HepG2 (cell line): ENCODE data around the gene IQCE. TPM values are rescaled to one million over a fixed set of nuclear protein-coding genes. Genes with fewer than 3 reads are reported as not detected.

Experiments
- ATAC-seq: fragments of 200-7000 bp; cut with Tn5 transposase; 3 replicates; pipeline ENCODE4 v1.9.1; 2020; ENCODE audit warnings: mild to moderate bottlenecking, moderate library complexity
- BruUV-seq: library from RNA; stranded (reverse); fragments of 400-500 nt; replicated peaks from 2 replicates; lab custom pipeline; 2021; lab: Mats Ljungman, UMichigan
- CTCF ChIA-PET: fragments of 300-600 bp; formaldehyde crosslinking; extraction: SDS; loops from one replicate; lab custom pipeline; 2021; ENCODE audit warnings: low total read pairs, inconsistent platforms, low intra/inter-chr PET ratio; lab: Yijun Ruan, JAX
- POLR2A ChIA-PET: fragments of 350-600 bp; sonication (Branson Sonifier 250); formaldehyde crosslinking; loops from one replicate; lab custom pipeline; 2020; ENCODE audit warnings: antibody characterized with exemption, inconsistent platforms; lab: Yijun Ruan, JAX
- DNase-seq: peaks from one replicate; pipeline ENCODE4 v3.0.0-alpha.2; 2015; ENCODE audit warnings: low spot score
- FAIRE-seq: peaks from 3 replicates; lab custom pipeline; 2011; peaks lifted over from hg19 to GRCh38; lab: Jason Lieb, UNC
- H2AFZ ChIP-seq: one replicate; pipeline ENCODE4 v1.6.1; 2011; ENCODE audit warnings: low read length, inconsistent platforms
- H3K27ac ChIP-seq: fragments of 300-600 bp; 3 replicates; pipeline ENCODE4 v1.8.0; 2011; ENCODE audit warnings: mixed run types, mild to moderate bottlenecking, mixed read lengths, low read length, inconsistent platforms; ENCODE audit not compliant: insufficient read depth; ENCODE audit errors: extremely low read length
- H3K27me3 ChIP-seq, 2 experiments: fragments of 200-600 bp in 1 of 2; 2 replicates in 1 of 2; 3 replicates in 1 of 2; pipeline versions ENCODE4 v1.6.0 to v1.8.0; 2011; ENCODE audit warnings: low read length in 2 of 2, mild to moderate bottlenecking in 2 of 2, moderate library complexity in 2 of 2, inconsistent platforms in 1 of 2; ENCODE audit not compliant: insufficient read depth in 2 of 2, control insufficient read depth in 1 of 2
- H3K36me3 ChIP-seq, 2 experiments: fragments of 200-600 bp in 1 of 2; replicated peaks in 1 of 2; 2 replicates in 1 of 2; 3 replicates in 1 of 2; pipeline versions ENCODE4 v1.5.1 to v1.8.0; 2011; ENCODE audit warnings: low read length in 2 of 2, inconsistent platforms in 1 of 2; ENCODE audit not compliant: insufficient read depth in 2 of 2, control insufficient read depth in 1 of 2
- H3K4me1 ChIP-seq: 2 replicates; pipeline ENCODE4 v1.5.1; 2012; ENCODE audit warnings: low read length, inconsistent platforms; ENCODE audit not compliant: insufficient read depth
- H3K4me2 ChIP-seq: 2 replicates; pipeline ENCODE4 v1.6.0; 2011; ENCODE audit warnings: low read depth, low read length, inconsistent platforms
- H3K4me3 ChIP-seq, 3 experiments: fragments of 200-600 bp in 1 of 3; sonication (generic), shearing (Covaris generic) in 1 of 3; replicated peaks in 1 of 3; 2 replicates each; pipeline ENCODE4 v1.5.1; 2011 to 2016; ENCODE audit warnings: low read length in 3 of 3, inconsistent platforms in 2 of 3, low read depth in 2 of 3, mild to moderate bottlenecking in 2 of 3, control low read depth in 1 of 3, mixed read lengths in 1 of 3; ENCODE audit not compliant: insufficient read depth in 1 of 3
- H3K79me2 ChIP-seq: one replicate; pipeline ENCODE4 v1.6.1; 2011; ENCODE audit warnings: low read length, inconsistent platforms; ENCODE audit not compliant: insufficient read depth
- H3K9ac ChIP-seq: 2 replicates; pipeline ENCODE4 v1.6.0; 2011; ENCODE audit warnings: mild to moderate bottlenecking, low read depth, low read length, inconsistent platforms; ENCODE audit not compliant: insufficient read depth
- H3K9me3 ChIP-seq: 2 replicates; pipeline ENCODE4 v1.5.1; 2012; ENCODE audit warnings: mild to moderate bottlenecking, low read length
- H4K20me1 ChIP-seq: 2 replicates; pipeline ENCODE4 v1.6.0; 2011; ENCODE audit warnings: inconsistent platforms, mild to moderate bottlenecking, low read length, moderate library complexity; ENCODE audit not compliant: insufficient read depth
- ELF3 ChIP-seq: IDR thresholded peaks from 2 replicates; pipeline ENCODE4 v1.6.1; 2016; ENCODE audit warnings: missing genetic modification reagents, missing compliant biosample characterization
- KDM5B ChIP-seq: sonication (generic); formaldehyde crosslinking; IDR thresholded peaks from 2 replicates; pipeline ENCODE4 v1.4.0; 2020; ENCODE audit warnings: missing genetic modification reagents, mild to moderate bottlenecking, borderline replicate concordance
- ZKSCAN5 ChIP-seq: sonication (generic); formaldehyde crosslinking; IDR thresholded peaks from 2 replicates; pipeline ENCODE4 v1.5.1; 2020; ENCODE audit warnings: mild to moderate bottlenecking, missing genetic modification reagents
- WGBS: methylation state at CpG from one replicate; pipeline ENCODE4 v1.1.6; 2017; ENCODE audit warnings: low lambda C conversion rate; 5-methylcytosine and 5-hydroxymethylcytosine counted together
- in situ Hi-C: cut with HindIII; loops from 2 replicates; pipeline ENCODE4 v1.10.0; 2017; ENCODE audit warnings: low pct_unique_long_range_greater_than_20kb; ENCODE audit not compliant: extremely low pct_ligation_motif_present
- intact Hi-C: fragments of 100-400 bp; cut with micrococcal nuclease; formaldehyde crosslinking; loops from one replicate; pipeline ENCODE4 v1.10.0; 2022; ENCODE audit not compliant: unreplicated experiment
- polyA plus RNA-seq, 8 experiments: library from polyadenylated mRNA; depleted of rRNA in 3 of 8; stranded (reverse) in 7 of 8; unstranded in 1 of 8; fragments of >200 nt; fragmentation: Illumina TruSeq in 4 of 8; extraction: Trizol in 4 of 8; gene quantifications; 2 replicates each; pipeline versions ENCODE4 v1.2.1 to v1.2.3, GENCODE V29; 2011 to 2016; ENCODE audit warnings: low read depth in 4 of 8, missing spikeins in 1 of 8, mixed read lengths in 1 of 8; ENCODE audit not compliant: insufficient read depth in 1 of 8
- total RNA-seq, 5 experiments: library from RNA; depleted of rRNA; stranded (reverse); fragments of >200 nt; fragmentation: Illumina TruSeq; extraction: Trizol; gene quantifications; 2 replicates each; pipeline ENCODE4 v1.2.3, GENCODE V29; 2016; ENCODE audit warnings: low read depth in 1 of 5
- TF ChIP-seq, protein P1 (sequence below): sonication (generic); formaldehyde crosslinking; IDR thresholded peaks from 2 replicates; pipeline ENCODE4 v1.5.1; 2020; ENCODE audit warnings: missing genetic modification reagents, mild to moderate bottlenecking, borderline replicate concordance
- TF ChIP-seq, protein P2 (sequence below): sonication (generic); formaldehyde crosslinking; IDR thresholded peaks from 2 replicates; pipeline ENCODE4 v1.4.0; 2020; ENCODE audit warnings: mild to moderate bottlenecking, missing genetic modification reagents
- TF ChIP-seq, protein P3 (sequence below): sonication (generic); formaldehyde crosslinking; IDR thresholded peaks from 2 replicates; pipeline ENCODE4 v1.4.0; 2020; ENCODE audit warnings: mild to moderate bottlenecking, missing genetic modification reagents, borderline replicate concordance
- TF ChIP-seq, protein P4 (sequence below): sonication (generic); formaldehyde crosslinking; IDR thresholded peaks from 2 replicates; pipeline ENCODE4 v1.5.0; 2020; ENCODE audit warnings: missing genetic modification reagents
- TF ChIP-seq, protein P5 (sequence below): sonication (generic); formaldehyde crosslinking; IDR thresholded peaks from 2 replicates; pipeline ENCODE4 v1.4.0; 2020; ENCODE audit warnings: low read depth, missing genetic modification reagents

IQCE gene
- total and polyA plus RNA-seq, 2 of the 13 experiments (the other 11 are each of a cell fraction or from before 2014, with no cell fraction given) = 1.5 to 2.5 TPM

DNA sequence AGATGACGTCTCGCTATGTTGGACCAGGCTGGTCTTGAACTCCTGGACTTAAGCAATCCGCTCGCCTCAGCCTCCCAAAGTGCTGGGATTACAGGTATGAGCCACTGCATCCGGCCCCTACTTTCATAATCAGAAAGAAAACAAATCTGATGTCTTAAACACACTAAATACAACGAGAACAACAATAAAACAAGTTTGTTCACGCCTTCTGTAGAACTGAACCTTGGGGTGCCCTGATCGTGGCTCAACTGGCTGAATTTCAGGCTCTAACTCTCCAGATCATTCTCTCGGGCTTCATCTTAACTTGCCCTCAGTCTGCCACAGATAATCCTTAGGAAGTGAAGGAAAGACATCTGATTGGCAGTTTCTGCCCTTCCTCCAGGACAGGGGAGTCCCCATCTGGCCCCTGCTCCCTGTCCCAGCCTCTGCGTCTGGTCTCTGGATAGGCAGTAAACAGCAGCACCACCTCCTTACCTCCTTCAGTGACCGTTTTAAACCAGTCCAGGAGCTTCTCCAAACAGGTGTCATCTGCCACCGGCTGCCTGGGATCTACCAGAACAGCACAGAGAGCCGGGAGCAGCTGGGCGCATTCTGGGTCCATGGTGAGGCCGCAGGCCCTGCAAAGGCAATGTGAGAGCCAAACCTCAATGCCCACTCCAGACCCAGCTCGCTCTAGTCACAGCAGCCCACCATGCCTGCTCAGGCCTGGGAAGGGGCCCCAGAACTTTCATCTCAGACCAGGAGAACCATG lies 4.8 kb upstream of the IQCE start (continued):
- TF ChIP-seq, protein P1, sequence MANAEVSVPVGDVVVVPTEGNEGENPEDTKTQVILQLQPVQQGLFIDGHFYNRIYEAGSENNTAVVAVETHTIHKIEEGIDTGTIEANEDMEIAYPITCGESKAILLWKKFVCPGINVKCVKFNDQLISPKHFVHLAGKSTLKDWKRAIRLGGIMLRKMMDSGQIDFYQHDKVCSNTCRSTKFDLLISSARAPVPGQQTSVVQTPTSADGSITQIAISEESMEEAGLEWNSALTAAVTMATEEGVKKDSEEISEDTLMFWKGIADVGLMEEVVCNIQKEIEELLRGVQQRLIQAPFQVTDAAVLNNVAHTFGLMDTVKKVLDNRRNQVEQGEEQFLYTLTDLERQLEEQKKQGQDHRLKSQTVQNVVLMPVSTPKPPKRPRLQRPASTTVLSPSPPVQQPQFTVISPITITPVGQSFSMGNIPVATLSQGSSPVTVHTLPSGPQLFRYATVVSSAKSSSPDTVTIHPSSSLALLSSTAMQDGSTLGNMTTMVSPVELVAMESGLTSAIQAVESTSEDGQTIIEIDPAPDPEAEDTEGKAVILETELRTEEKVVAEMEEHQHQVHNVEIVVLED (CRISPR knock-in tag) = no peak
- TF ChIP-seq ELF3 (CRISPR knock-in tag) = no peak

DNA sequence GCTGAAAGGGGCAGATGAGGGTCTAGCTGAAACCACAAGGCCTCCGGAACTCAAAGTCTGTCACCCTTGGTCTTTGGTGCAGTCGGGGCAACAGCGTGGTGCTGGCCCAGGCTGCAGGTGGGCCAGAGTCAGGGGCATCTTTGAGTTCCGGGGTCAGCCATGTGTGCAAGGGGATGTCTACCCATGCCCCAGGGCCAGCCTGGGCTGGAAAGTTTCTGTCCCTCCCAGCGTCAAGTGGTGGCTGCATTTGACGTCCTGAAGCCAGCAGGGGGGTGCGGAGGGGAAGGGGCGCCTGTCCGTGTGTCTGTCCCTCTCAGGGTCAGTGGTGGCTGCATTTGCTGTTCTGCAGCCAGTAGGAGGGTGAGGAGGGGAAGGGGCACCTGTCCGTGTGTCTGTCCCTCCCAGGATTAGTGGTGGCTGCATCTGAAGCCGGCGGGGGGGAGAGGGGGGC lies 4.1 kb upstream of the IQCE start:
- peak; percentile 24 for ATAC-seq
- peak overlapping the region; percentile 100 for H3K27ac ChIP-seq
- H3K9ac ChIP-seq = peak overlapping the region; percentile 99
- no peak for FAIRE-seq
- H3K4me3 ChIP-seq = peak overlapping the region; percentile 72 to 90 (median 86)
- H4K20me1 ChIP-seq = no peaks in the 10 kb centered on the region
- intact Hi-C loops (loop anchor here (5.0 kb wide), 1 partner anchor 68 kb away; no protein-coding TSS in a partner anchor), in situ Hi-C loops (no loop called here)
- H3K4me1 ChIP-seq = peaks cover 41% of the 10 kb centered on the region
- peaks cover 0 to 4% of the 10 kb centered on the region in 2 experiments; a peak in 1 of 5 replicates for H3K36me3 ChIP-seq
- DNase-seq = no peak
- BruUV-seq = no TSS peak
- no peaks in the 10 kb centered on the region for H3K27me3 ChIP-seq
- CTCF ChIA-PET = no interaction called here
- H3K9me3 ChIP-seq = no peaks in the 10 kb centered on the region
- POLR2A ChIA-PET = interaction anchor here (1.2 kb wide), 1 partner anchor 68 kb away, joined by 4 read pairs; no protein-coding TSS in a partner anchor
- H3K4me2 ChIP-seq = peak overlapping the region; percentile 91
- 0% methylated on average over 4 of the region's 12 CpGs for WGBS
- peaks cover 14% of the 10 kb centered on the region for H3K79me2 ChIP-seq
- no peak overlapping the region for H2AFZ ChIP-seq
- TF ChIP-seq KDM5B (CRISPR knock-in tag) (peak; percentile 8; the same call in 1 of the 2 replicates), ZKSCAN5 (CRISPR knock-in tag) (no peak)
- TF ChIP-seq, protein P2, sequence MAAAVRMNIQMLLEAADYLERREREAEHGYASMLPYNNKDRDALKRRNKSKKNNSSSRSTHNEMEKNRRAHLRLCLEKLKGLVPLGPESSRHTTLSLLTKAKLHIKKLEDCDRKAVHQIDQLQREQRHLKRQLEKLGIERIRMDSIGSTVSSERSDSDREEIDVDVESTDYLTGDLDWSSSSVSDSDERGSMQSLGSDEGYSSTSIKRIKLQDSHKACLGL (CRISPR knock-in tag) = 0 out of 2 replicates have a peak, but pooled peaks have one; percentile 27
- TF ChIP-seq, protein P3, sequence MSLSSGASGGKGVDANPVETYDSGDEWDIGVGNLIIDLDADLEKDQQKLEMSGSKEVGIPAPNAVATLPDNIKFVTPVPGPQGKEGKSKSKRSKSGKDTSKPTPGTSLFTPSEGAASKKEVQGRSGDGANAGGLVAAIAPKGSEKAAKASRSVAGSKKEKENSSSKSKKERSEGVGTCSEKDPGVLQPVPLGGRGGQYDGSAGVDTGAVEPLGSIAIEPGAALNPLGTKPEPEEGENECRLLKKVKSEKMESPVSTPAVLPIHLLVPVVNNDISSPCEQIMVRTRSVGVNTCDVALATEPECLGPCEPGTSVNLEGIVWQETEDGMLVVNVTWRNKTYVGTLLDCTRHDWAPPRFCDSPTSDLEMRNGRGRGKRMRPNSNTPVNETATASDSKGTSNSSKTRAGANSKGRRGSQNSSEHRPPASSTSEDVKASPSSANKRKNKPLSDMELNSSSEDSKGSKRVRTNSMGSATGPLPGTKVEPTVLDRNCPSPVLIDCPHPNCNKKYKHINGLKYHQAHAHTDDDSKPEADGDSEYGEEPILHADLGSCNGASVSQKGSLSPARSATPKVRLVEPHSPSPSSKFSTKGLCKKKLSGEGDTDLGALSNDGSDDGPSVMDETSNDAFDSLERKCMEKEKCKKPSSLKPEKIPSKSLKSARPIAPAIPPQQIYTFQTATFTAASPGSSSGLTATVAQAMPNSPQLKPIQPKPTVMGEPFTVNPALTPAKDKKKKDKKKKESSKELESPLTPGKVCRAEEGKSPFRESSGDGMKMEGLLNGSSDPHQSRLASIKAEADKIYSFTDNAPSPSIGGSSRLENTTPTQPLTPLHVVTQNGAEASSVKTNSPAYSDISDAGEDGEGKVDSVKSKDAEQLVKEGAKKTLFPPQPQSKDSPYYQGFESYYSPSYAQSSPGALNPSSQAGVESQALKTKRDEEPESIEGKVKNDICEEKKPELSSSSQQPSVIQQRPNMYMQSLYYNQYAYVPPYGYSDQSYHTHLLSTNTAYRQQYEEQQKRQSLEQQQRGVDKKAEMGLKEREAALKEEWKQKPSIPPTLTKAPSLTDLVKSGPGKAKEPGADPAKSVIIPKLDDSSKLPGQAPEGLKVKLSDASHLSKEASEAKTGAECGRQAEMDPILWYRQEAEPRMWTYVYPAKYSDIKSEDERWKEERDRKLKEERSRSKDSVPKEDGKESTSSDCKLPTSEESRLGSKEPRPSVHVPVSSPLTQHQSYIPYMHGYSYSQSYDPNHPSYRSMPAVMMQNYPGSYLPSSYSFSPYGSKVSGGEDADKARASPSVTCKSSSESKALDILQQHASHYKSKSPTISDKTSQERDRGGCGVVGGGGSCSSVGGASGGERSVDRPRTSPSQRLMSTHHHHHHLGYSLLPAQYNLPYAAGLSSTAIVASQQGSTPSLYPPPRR (CRISPR knock-in tag) = 0 out of 2 replicates have a peak, but pooled peaks have one; percentile 21
- TF ChIP-seq, protein P4, sequence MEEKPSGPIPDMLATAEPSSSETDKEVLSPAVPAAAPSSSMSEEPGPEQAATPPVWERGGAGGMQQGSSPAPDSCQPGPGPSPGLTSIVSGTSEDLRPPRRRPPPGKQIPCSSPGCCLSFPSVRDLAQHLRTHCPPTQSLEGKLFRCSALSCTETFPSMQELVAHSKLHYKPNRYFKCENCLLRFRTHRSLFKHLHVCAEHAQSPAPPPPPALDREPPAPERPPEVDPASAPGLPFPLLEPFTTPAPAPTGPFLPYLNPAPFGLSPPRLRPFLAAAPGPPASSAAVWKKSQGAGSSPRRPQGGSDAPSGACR (CRISPR knock-in tag) = peak; percentile 19; the same call in 1 of the 2 replicates
- TF ChIP-seq, protein P5, sequence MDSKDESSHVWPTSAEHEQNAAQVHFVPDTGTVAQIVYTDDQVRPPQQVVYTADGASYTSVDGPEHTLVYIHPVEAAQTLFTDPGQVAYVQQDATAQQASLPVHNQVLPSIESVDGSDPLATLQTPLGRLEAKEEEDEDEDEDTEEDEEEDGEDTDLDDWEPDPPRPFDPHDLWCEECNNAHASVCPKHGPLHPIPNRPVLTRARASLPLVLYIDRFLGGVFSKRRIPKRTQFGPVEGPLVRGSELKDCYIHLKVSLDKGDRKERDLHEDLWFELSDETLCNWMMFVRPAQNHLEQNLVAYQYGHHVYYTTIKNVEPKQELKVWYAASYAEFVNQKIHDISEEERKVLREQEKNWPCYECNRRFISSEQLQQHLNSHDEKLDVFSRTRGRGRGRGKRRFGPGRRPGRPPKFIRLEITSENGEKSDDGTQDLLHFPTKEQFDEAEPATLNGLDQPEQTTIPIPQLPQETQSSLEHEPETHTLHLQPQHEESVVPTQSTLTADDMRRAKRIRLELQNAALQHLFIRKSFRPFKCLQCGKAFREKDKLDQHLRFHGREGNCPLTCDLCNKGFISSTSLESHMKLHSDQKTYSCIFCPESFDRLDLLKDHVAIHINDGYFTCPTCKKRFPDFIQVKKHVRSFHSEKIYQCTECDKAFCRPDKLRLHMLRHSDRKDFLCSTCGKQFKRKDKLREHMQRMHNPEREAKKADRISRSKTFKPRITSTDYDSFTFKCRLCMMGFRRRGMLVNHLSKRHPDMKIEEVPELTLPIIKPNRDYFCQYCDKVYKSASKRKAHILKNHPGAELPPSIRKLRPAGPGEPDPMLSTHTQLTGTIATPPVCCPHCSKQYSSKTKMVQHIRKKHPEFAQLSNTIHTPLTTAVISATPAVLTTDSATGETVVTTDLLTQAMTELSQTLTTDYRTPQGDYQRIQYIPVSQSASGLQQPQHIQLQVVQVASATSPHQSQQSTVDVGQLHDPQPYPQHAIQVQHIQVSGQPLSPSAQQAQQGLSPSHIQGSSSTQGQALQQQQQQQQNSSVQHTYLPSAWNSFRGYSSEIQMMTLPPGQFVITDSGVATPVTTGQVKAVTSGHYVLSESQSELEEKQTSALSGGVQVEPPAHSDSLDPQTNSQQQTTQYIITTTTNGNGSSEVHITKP = 0 out of 2 replicates have a peak, but pooled peaks have one; percentile 54
